IPS DF 6.9 (cell line): Measurements from ENCODE around the gene CAPZA2.
"Not testable (repeated sequence)": the region's sequence is repeated elsewhere in the genome, so short reads cannot be mapped to it uniquely, and the experiment has no call there.

ENCODE experiments used
- DNase-seq: peaks from one replicate; pipeline ENCODE4 v3.0.0-alpha.2; 2013; ENCODE audit warnings: low read depth, low spot score
- H3K27ac ChIP-seq: one replicate; pipeline ENCODE4 v1.5.1; 2013; ENCODE audit warnings: low read length, control low read depth
- H3K27me3 ChIP-seq: 2 replicates; pipeline ENCODE4 v1.6.1; 2013; ENCODE audit warnings: mild to moderate bottlenecking, low read length; ENCODE audit not compliant: control insufficient read depth, insufficient read depth
- H3K36me3 ChIP-seq: 2 replicates; pipeline ENCODE4 v1.6.1; 2013; ENCODE audit warnings: low read length; ENCODE audit not compliant: control insufficient read depth, insufficient read depth
- H3K4me1 ChIP-seq: 2 replicates; pipeline ENCODE4 v1.6.1; 2013; ENCODE audit warnings: low read length; ENCODE audit not compliant: control insufficient read depth, insufficient read depth
- H3K4me3 ChIP-seq: 2 replicates; pipeline ENCODE4 v1.5.1; 2013; ENCODE audit warnings: mild to moderate bottlenecking, low read length
- H3K9me3 ChIP-seq: 2 replicates; pipeline ENCODE4 v1.6.1; 2013; ENCODE audit warnings: low read length, inconsistent platforms; ENCODE audit not compliant: control insufficient read depth, insufficient read depth
- WGBS: extraction: QIAGEN DNeasy Blood & Tissue Kit; methylation state at CpG from one replicate; pipeline ENCODE4 v1.1.7; 2013; ENCODE audit warnings: mixed read lengths, missing lambda C conversion rate; ENCODE audit not compliant: insufficient read length, insufficient coverage; 5-methylcytosine and 5-hydroxymethylcytosine counted together

Gene CAPZA2

GRCh38 chr7:116936844-116937243 is 74.5 kb downstream of the CAPZA2 start:
- WGBS = no CpG with 5 or more reads among the region's 4 CpGs
- not testable (repeated sequence) for H3K36me3 ChIP-seq, H3K27me3 ChIP-seq, H3K4me3 ChIP-seq, H3K27ac ChIP-seq, DNase-seq, H3K4me1 ChIP-seq, H3K9me3 ChIP-seq

- Histone ChIP-seq H3K4me1 (peaks cover 1% of the 10 kb centered on the region; the same call in 1 of the 2 replicates), H3K4me3 (no peak overlapping the region), H3K27me3 (no peaks in the 10 kb centered on the region), H3K9me3 (no peaks in the 10 kb centered on the region), H3K27ac (no peak overlapping the region), H3K36me3 (no peaks in the 10 kb centered on the region)
- no peak for DNase-seq
- no CpG with 5 or more reads among the region's 2 CpGs for WGBS
Observed at GRCh38 chr7:116938678-116939077, 76.3 kb downstream of the CAPZA2 start.

- no peak overlapping the region for H3K4me3 ChIP-seq
- WGBS = no CpG with 5 or more reads among the region's 8 CpGs
- H3K36me3 ChIP-seq = no peaks in the 10 kb centered on the region
- no peak overlapping the region for H3K27ac ChIP-seq
- peaks cover 1% of the 10 kb centered on the region; the same call in 1 of the 2 replicates for H3K4me1 ChIP-seq
- H3K27me3 ChIP-seq = no peaks in the 10 kb centered on the region
- H3K9me3 ChIP-seq = no peaks in the 10 kb centered on the region
- no peak for DNase-seq
Observed at GRCh38 chr7:116940689-116941370, 78.4 kb downstream of the CAPZA2 start.

- no peak overlapping the region for H3K27ac ChIP-seq
- no peak overlapping the region for H3K4me3 ChIP-seq
- H3K9me3 ChIP-seq = no peaks in the 10 kb centered on the region
- no CpG with 5 or more reads among the region's 2 CpGs for WGBS
- no peaks in the 10 kb centered on the region for H3K36me3 ChIP-seq
- no peak for DNase-seq
- H3K27me3 ChIP-seq = no peaks in the 10 kb centered on the region
- H3K4me1 ChIP-seq = peaks cover 1% of the 10 kb centered on the region; the same call in 1 of the 2 replicates
Observed at GRCh38 chr7:116942504-116942903, 80.1 kb downstream of the CAPZA2 start.

- Histone ChIP-seq H3K4me3 (no peak overlapping the region), H3K36me3 (no peaks in the 10 kb centered on the region), H3K9me3 (no peaks in the 10 kb centered on the region), H3K27me3 (no peaks in the 10 kb centered on the region), H3K4me1 (no peaks in the 10 kb centered on the region), H3K27ac (no peak overlapping the region)
- DNase-seq = no peak
- WGBS = no CpG with 5 or more reads among the region's 3 CpGs
Observed at GRCh38 chr7:116948934-116949333, 86.5 kb downstream of the CAPZA2 start.

DNA sequence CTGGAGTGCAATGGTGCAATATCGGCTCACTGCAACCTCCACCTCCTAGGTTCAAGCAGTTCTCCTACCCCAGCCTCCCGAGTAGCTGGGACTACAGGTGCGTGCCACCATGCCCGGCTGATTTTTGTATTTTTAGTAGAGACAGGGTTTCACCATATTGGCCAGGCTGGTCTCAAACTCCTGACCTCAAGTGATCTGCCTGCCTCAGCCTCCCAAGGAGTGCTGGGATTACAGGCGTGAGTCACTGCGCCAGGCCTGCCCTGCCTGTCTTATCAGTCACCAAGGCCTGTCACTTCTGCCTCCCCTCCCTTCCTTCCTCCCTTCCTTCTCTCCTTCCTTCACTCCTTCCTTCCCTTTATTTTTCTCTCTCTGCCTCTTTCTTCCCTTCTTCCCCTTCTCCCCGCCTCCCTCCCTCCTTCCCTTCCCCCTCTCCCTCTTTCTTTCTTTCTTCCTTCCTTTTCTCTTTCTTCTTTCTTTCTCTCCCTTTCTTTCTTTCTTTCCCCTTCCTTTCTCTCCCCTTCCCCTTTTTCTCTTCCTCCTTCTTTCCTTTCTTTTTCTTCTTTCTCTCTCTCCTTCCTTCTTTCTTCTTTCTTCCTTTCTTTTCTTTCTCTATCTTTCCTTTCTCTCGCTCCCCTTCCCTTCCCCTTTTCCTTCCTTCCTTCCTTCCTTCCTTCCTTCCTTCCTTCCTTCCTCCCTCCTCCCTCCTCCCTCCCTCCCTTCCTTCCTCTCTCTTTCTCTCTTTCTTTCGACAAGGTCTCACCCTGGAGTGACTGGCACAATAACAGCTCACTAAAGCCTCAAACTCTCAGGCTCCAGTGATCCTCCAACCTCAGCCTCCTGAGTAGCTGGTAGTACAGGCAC is 87.8 kb downstream of the CAPZA2 start:
- no CpG with 5 or more reads among the region's 9 CpGs for WGBS
- Histone ChIP-seq H3K4me3 (no peak overlapping the region), H3K27ac (no peak overlapping the region), H3K9me3 (no peaks in the 10 kb centered on the region), H3K27me3 (no peaks in the 10 kb centered on the region), H3K36me3 (no peaks in the 10 kb centered on the region), H3K4me1 (no peaks in the 10 kb centered on the region)
- no peak for DNase-seq

DNA sequence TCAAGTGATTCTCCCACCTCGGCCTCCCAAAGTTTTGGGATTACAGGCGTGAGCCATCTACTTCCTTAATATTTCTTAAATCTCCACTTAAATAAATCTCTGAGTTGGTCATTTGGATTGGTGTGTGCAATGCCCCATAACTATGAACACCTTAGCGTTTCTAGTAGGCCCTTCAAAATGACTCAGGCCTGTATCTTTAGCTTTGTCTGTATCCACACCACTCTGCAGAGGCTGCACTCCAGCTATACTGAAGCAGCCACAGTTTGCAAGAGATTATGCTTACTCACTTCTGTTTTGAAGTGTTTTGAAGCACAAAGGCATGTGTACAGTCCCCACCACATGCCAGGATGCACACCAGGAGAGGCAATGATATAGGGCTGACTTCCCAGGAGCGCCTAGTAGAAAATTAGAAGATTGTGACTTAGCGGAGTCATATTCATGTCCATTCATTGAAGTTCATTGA is 88.5 kb downstream of the CAPZA2 start:
- WGBS = no CpG with 5 or more reads among the region's 5 CpGs

GRCh38 chr7:116951366-116952292 is 89.2 kb downstream of the CAPZA2 start:
- WGBS = no CpG with 5 or more reads among the region's 17 CpGs
- DNase-seq = no peak
- Histone ChIP-seq H3K4me1 (no peaks in the 10 kb centered on the region), H3K36me3 (no peaks in the 10 kb centered on the region), H3K4me3 (no peak overlapping the region), H3K27ac (no peak overlapping the region), H3K9me3 (no peaks in the 10 kb centered on the region), H3K27me3 (no peaks in the 10 kb centered on the region)

More for the DNA sequence above, 88.5 kb downstream of the CAPZA2 start:
- H3K4me1 ChIP-seq = no peaks in the 10 kb centered on the region
- no peaks in the 10 kb centered on the region for H3K27me3 ChIP-seq
- no peaks in the 10 kb centered on the region for H3K9me3 ChIP-seq
- DNase-seq = no peak
- H3K27ac ChIP-seq = no peak overlapping the region
- no peak overlapping the region for H3K4me3 ChIP-seq
- H3K36me3 ChIP-seq = no peaks in the 10 kb centered on the region

DNA sequence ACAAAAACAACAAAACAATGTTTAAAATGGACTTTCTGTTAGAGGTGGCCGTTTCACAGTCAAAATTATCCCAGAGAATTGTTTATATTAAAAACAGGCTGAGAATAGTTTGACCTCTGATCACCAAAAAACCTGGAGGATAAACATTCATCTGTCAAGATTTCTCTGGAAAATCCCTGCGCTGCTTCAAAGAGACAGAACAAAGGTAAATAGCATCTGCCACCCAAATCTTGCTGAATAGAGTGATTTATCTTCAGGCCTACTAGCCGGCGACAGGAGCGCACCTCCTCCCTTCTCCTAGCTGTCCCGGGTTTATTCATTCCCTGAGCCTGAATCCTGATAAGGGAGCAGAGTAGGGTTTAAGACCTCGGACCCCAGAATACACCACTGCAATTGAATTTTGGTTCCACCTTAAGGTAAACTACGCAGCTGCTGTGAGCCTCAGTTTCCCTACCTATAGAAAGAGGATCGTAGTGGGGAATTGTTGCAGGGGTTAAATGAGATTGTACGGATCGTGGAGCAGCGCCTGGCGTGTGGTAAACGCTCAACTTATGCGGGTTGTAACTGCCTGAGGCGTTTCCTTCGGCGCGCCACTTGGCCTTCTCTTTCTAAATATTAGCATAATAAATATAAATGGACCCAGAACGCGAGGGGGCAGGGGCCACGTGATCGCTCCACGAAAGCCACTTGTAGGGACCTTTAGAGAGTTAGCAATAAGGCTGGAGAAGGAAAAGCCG is 90.4 kb downstream of the CAPZA2 start:
- H3K27me3 ChIP-seq = no peaks in the 10 kb centered on the region
- H3K4me1 ChIP-seq = no peaks in the 10 kb centered on the region
- DNase-seq = no peak
- no peaks in the 10 kb centered on the region for H3K9me3 ChIP-seq
- no CpG with 5 or more reads among the region's 25 CpGs for WGBS
- peak overlapping the region; percentile 96; the same call in 1 of the 2 replicates for H3K4me3 ChIP-seq
- H3K27ac ChIP-seq = no peak overlapping the region
- H3K36me3 ChIP-seq = no peaks in the 10 kb centered on the region
